ENCODE results near the gene ANXA6.

ANXA6 gene

DNA sequence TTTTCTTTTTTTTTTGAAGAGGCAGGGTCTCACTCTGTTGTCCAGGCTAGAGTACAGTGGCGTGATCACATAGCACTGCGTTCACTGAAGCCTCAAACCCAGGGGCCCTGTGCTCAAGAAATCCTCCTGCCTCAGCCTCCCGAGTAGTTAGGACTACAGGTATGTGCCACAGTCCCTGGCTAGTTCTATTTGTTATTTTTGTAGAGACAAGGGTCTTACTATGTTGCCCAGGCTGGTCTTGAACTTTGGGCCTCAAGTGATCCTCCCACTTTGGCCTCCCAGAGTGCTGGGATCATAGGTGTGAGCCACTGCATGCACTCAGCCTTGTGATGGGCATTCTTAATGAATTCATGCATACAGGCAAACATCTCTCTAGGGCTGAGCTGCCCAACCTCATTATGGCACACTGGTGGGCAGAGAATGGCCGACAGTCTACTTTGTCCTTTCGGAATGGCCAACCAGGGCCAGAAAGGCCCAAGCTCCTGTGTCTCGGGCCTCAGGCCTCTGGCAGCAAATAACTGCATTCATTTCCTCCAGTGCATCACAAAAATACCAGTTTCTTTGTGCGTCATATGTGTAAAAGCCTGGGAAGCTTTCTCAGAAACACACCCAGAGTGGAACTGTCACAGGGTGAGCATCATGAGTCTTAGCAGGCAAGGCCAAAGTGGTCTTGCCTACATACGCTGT, 27.2 kb downstream of the ANXA6 start:
- no peak overlapping the region for H2AFZ ChIP-seq (ENCODE audit: low read depth)
- no peak overlapping the region for H3K4me3 ChIP-seq (IDR thresholded peaks at IDR 0.05; ENCODE audit: insufficient read depth, low read depth, low read length)
- H3K9ac ChIP-seq = no peak overlapping the region
- H3K4me2 ChIP-seq = no peak overlapping the region
- H3K36me3 ChIP-seq (ENCODE audit: insufficient read depth) = no peaks in the 10 kb centered on the region
- no peaks in the 10 kb centered on the region for H3K79me2 ChIP-seq (ENCODE audit: insufficient read depth, low read depth)
- no peaks in the 10 kb centered on the region for H3K27me3 ChIP-seq (ENCODE audit: insufficient read depth, low read depth)
- no peaks in the 10 kb centered on the region for H4K20me1 ChIP-seq (ENCODE audit: insufficient read depth)
- peaks cover 17% of the 10 kb centered on the region for H3K4me1 ChIP-seq (ENCODE audit: low read depth, poor library complexity, severe bottlenecking)
- TF ChIP-seq, protein P1, sequence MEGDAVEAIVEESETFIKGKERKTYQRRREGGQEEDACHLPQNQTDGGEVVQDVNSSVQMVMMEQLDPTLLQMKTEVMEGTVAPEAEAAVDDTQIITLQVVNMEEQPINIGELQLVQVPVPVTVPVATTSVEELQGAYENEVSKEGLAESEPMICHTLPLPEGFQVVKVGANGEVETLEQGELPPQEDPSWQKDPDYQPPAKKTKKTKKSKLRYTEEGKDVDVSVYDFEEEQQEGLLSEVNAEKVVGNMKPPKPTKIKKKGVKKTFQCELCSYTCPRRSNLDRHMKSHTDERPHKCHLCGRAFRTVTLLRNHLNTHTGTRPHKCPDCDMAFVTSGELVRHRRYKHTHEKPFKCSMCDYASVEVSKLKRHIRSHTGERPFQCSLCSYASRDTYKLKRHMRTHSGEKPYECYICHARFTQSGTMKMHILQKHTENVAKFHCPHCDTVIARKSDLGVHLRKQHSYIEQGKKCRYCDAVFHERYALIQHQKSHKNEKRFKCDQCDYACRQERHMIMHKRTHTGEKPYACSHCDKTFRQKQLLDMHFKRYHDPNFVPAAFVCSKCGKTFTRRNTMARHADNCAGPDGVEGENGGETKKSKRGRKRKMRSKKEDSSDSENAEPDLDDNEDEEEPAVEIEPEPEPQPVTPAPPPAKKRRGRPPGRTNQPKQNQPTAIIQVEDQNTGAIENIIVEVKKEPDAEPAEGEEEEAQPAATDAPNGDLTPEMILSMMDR (conservative IDR thresholded peaks at IDR 0.05; ENCODE audit: low read depth, low read length) = no peak
- no peak overlapping the region for H3K27ac ChIP-seq

DNA sequence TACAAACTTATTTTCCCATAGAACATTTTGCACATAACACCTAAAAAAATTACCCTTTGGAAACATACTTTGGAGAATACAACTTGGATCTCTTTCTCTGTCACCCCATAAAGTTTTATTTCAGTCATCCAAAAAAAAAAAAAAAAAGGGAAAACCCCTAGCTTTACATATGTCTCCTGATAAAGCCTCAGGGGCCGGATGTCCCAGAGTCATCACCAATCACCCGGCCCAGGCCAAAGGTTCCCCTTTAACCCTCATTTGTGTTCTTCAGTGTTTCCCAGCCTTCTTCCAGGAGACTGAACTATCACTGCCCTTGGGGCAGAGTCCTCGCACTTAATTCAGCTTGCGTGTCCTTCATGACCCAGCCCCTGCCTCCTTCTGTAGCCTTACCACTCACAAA, 28.8 kb downstream of the ANXA6 start:
- H4K20me1 ChIP-seq (ENCODE audit: insufficient read depth) = no peaks in the 10 kb centered on the region
- H3K9ac ChIP-seq = no peak overlapping the region
- H3K4me1 ChIP-seq (ENCODE audit: low read depth, poor library complexity, severe bottlenecking) = peaks cover 4% of the 10 kb centered on the region
- no peak overlapping the region for H3K4me2 ChIP-seq
- H3K36me3 ChIP-seq (ENCODE audit: insufficient read depth) = no peaks in the 10 kb centered on the region
- H2AFZ ChIP-seq (ENCODE audit: low read depth) = no peak overlapping the region
- H3K4me3 ChIP-seq (IDR thresholded peaks at IDR 0.05; ENCODE audit: insufficient read depth, low read depth, low read length) = no peak overlapping the region
- TF ChIP-seq, protein P1 (conservative IDR thresholded peaks at IDR 0.05; ENCODE audit: low read depth, low read length) = no peak
- H3K27me3 ChIP-seq (ENCODE audit: insufficient read depth, low read depth) = no peaks in the 10 kb centered on the region
- no peaks in the 10 kb centered on the region for H3K79me2 ChIP-seq (ENCODE audit: insufficient read depth, low read depth)
- no peak overlapping the region for H3K27ac ChIP-seq

DNA sequence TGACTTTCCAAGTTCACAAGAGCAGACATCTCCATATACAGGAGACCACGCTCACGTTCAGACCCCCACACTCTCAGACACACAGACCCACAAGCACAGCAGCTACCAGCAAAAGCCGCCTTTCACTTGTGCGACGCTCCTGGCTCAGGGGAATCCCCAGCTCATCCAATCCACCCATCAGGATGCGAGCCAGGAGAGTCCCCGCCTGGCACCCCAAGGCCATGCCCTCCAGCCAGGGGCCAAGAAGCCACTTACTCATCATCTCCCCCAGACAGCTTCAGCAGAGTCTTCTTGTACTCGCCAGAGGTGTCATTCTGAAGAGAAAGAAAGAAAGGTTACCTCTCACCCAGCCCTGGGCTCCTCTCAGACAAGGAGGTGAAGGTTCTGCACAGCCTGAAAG, 29.7 kb downstream of the ANXA6 start:
- TF ChIP-seq, protein P1 (conservative IDR thresholded peaks at IDR 0.05; ENCODE audit: low read depth, low read length) = no peak
- Histone ChIP-seq H3K4me3 (IDR thresholded peaks at IDR 0.05; ENCODE audit: insufficient read depth, low read depth, low read length) (no peak overlapping the region), H3K27me3 (ENCODE audit: insufficient read depth, low read depth) (no peaks in the 10 kb centered on the region), H3K9ac (no peak overlapping the region), H3K4me1 (ENCODE audit: low read depth, poor library complexity, severe bottlenecking) (peaks cover 4% of the 10 kb centered on the region), H3K79me2 (ENCODE audit: insufficient read depth, low read depth) (no peaks in the 10 kb centered on the region), H4K20me1 (ENCODE audit: insufficient read depth) (no peaks in the 10 kb centered on the region), H3K4me2 (no peak overlapping the region), H2AFZ (ENCODE audit: low read depth) (no peak overlapping the region), H3K36me3 (ENCODE audit: insufficient read depth) (no peaks in the 10 kb centered on the region), H3K27ac (no peak overlapping the region)

DNA sequence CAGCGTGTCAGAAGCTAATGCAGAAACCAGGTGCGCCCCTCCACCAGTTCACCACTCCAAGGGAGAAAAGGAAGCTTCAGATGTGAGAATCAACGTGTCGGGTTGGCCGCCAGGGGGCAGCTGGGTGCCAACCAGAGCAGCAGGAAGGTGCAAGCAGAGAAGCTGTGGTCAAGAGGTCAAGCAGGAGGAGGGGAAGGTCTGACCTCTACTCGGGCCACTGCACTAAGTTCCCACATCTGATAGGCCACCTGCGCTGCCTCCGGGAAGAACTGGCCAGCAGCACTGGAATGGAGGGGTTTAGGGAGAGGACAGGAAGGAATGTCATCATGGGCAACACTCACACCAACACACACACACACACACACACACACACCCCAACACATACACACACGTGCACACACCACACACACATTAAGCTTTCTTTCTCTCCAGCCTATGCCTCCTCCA, 31.4 kb downstream of the ANXA6 start:
- no peak overlapping the region for H3K4me2 ChIP-seq
- 0 out of 2 replicates have a peak, but pooled peaks cover 4% of the 10 kb centered on the region for H3K36me3 ChIP-seq (ENCODE audit: insufficient read depth)
- H3K4me1 ChIP-seq (ENCODE audit: low read depth, poor library complexity, severe bottlenecking) = peaks cover 4% of the 10 kb centered on the region
- no peak overlapping the region for H2AFZ ChIP-seq (ENCODE audit: low read depth)
- TF ChIP-seq, protein P1 (conservative IDR thresholded peaks at IDR 0.05; ENCODE audit: low read depth, low read length) = peak; percentile 83
- no peaks in the 10 kb centered on the region for H3K27me3 ChIP-seq (ENCODE audit: insufficient read depth, low read depth)
- H3K27ac ChIP-seq = no peak overlapping the region
- H3K4me3 ChIP-seq (IDR thresholded peaks at IDR 0.05; ENCODE audit: insufficient read depth, low read depth, low read length) = no peak overlapping the region
- no peak overlapping the region for H3K9ac ChIP-seq
- no peaks in the 10 kb centered on the region for H4K20me1 ChIP-seq (ENCODE audit: insufficient read depth)
- no peaks in the 10 kb centered on the region for H3K79me2 ChIP-seq (ENCODE audit: insufficient read depth, low read depth)
